Lower leg skin (tissue), 4 donors: ENCODE results near the gene XK. TPM values are rescaled to one million over a fixed set of nuclear protein-coding genes. Genes with fewer than 3 reads are reported as not detected.

Experiments
- DNase-seq, 2 donors: peaks; one replicate each; pipeline ENCODE4 v3.0.0-alpha.2; 2019; ENCODE audit warnings: low spot score in 2 of 2
- H3K4me3 ChIP-seq: fragments of 200-600 bp; sonication (generic); 2 replicates; pipeline ENCODE4 v1.5.1; 2017; ENCODE audit warnings: mild to moderate bottlenecking, low read depth; ENCODE audit not compliant: poor library complexity, severe bottlenecking
- POLR2A ChIP-seq, 2 donors: fragments of 450-650 bp; IDR thresholded peaks; one replicate each; pipeline ENCODE4 v1.6.1; 2016 to 2017; ENCODE audit warnings: antibody characterized with exemption in 2 of 2, mild to moderate bottlenecking in 1 of 2, moderate library complexity in 1 of 2
- WGBS, 2 donors: methylation state at CpG; one replicate each; pipeline ENCODE4 v1.1.5; 2018; 5-methylcytosine and 5-hydroxymethylcytosine counted together
- intact Hi-C: fragments of 100-400 bp; cut with DNase I; formaldehyde crosslinking; loops from one replicate; pipeline ENCODE4 v1.15.0; 2023; ENCODE audit warnings: low total_unique reads
- total RNA-seq, 4 donors: library from RNA; depleted of rRNA; stranded (reverse); fragments of >200 nt; gene quantifications; one replicate each; pipeline ENCODE4 v1.1.0, GENCODE V29; 2016
- TF ChIP-seq, protein P1 (sequence below), 3 donors: fragments of 450-650 bp; IDR thresholded peaks; one replicate each; pipeline ENCODE4 v1.5.1; 2016; ENCODE audit warnings: antibody characterized with exemption in 3 of 3, mild to moderate bottlenecking in 3 of 3, moderate library complexity in 2 of 3

Gene XK
- total RNA-seq, 4 donors from 2014 or later = 1.1 to 2.5 (median 1.6) TPM

DNA sequence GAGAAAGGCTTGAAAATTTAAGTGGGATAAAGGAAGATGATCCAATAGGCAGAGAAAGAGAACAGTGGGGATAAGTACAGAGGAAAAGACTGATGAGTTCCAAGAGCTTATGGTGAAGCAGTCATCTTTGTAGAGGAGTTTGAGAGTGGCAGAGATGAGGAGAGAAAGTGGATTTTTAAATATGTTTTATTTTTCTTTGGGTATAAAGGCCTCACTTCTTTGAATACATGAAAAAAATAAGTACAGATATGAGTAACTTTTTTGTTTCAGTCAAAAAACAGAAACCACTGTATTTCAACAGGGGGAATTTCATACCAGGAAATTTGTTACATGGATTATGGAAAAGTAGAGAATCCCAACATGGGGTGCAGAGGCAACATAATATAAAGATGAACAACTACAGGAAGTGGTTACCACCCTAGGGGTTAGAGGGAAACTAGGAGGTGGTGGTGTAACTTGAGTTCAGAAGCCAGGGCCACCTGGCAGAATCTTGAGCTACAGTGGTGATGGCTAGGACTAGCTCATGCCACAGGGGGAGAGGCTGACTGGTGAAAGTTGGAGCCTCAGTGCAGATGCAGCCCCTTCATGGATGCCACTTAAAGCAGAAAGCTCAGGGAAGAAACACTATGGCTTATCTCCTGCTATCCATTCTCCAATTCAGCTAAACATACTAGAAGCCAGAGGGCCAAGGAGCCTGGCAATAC lies 90.8 kb downstream of the XK start:
- no peak for DNase-seq
- intact Hi-C loops = no loop called here
- no peak overlapping the region for H3K4me3 ChIP-seq
- TF ChIP-seq POLR2A (IDR thresholded peaks at IDR 0.05) = no peak
- TF ChIP-seq, protein P1, sequence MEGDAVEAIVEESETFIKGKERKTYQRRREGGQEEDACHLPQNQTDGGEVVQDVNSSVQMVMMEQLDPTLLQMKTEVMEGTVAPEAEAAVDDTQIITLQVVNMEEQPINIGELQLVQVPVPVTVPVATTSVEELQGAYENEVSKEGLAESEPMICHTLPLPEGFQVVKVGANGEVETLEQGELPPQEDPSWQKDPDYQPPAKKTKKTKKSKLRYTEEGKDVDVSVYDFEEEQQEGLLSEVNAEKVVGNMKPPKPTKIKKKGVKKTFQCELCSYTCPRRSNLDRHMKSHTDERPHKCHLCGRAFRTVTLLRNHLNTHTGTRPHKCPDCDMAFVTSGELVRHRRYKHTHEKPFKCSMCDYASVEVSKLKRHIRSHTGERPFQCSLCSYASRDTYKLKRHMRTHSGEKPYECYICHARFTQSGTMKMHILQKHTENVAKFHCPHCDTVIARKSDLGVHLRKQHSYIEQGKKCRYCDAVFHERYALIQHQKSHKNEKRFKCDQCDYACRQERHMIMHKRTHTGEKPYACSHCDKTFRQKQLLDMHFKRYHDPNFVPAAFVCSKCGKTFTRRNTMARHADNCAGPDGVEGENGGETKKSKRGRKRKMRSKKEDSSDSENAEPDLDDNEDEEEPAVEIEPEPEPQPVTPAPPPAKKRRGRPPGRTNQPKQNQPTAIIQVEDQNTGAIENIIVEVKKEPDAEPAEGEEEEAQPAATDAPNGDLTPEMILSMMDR (IDR thresholded peaks at IDR 0.05) = no peak

DNA sequence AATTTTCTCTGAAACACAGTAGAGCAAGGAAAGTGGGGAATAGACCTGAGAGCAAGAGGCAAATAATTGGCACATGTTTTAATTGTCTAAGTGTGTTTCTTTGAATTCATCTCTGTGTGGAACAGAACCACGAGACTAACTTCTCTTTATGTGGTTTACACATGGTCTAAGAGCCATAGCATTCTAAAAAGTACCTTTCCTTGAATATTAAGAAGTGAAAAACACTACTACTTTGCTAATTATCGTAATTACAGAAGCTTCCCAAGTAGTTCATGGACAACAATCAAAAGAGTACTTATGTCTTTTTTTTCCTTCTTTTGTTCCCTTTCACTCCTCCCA lies 91.4 kb downstream of the XK start:
- DNase-seq = no peak
- no peak overlapping the region for H3K4me3 ChIP-seq
- intact Hi-C loops = no loop called here
- TF ChIP-seq POLR2A (IDR thresholded peaks at IDR 0.05) = no peak
- TF ChIP-seq, protein P1 (IDR thresholded peaks at IDR 0.05) = no peak
- WGBS, 2 donors = 54 to 79% methylated on average over 2 of the region's 2 CpGs

DNA sequence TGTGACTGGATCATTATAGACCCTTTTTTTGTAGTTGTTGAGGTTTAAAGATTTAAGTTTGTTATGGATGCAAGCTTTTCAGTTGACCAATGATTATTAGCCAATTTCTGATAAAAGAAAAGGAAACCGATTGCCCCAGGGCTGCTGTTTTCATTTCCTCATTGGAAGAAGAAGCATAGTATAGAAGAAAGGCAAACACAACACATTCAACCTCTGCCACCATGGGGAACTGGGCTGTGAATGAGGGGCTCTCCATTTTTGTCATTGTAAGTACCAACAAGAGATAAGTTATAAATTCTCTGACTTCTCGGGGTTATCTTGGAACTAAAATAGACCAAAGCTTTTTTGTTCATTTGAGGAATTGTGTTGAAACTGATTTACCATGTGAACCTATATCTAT lies 94.3 kb downstream of the XK start, which contains the start of gene CYBB:
Gene CYBB (plus strand): TSS at position 203 of the 400 bp plus-strand sequence. CDS start 19 bp downstream, at position 222.
- WGBS, 2 donors = 82 to 90% methylated on average over 2 of the region's 2 CpGs
- intact Hi-C loops = no loop called here
- no peak for DNase-seq
- TF ChIP-seq POLR2A (IDR thresholded peaks at IDR 0.05) = no peak
- TF ChIP-seq, protein P1 (IDR thresholded peaks at IDR 0.05) = no peak
- no peak within 1 kb of the TSS for H3K4me3 ChIP-seq

DNA sequence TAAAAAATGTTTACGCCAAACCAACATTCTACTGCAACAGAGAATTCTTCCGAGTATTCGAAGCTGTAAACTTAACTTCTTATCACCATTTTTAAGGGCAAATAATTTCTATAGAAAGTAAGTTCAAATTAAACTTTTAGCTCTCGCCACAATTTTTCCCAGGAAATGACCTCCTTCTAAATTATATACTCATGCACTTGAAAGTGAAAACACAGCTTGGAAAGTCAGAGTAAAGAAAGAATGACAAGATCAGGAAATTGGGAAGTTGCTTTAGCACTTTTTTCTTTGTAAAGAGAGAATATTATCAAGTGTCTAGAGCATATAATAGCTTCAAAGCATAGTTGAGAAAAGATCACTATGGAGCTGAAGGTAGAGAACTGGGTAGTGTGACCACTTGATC lies 95.5 kb downstream of the XK start:
- no peak for DNase-seq
- intact Hi-C loops = no loop called here
- no peak overlapping the region for H3K4me3 ChIP-seq
- no peak for TF ChIP-seq POLR2A (IDR thresholded peaks at IDR 0.05)
- TF ChIP-seq, protein P1 (IDR thresholded peaks at IDR 0.05) = no peak
- 84 to 88% methylated on average over 4 of the region's 4 CpGs for WGBS, 2 donors

Other genes with a start within 250 kb of the XK start
- 1 to 10 TPM in 3 of 4 donors, under 1 TPM in 1; 0.93 to 2.4 (median 1.7) TPM for gene LANCL3, start 114.1 kb upstream of the XK start, total RNA-seq
- gene CYBB, start 94.3 kb downstream of the XK start, total RNA-seq = 1 to 10 TPM; 2.6 to 5.8 (median 3.3) TPM
- gene DYNLT3, start 161.8 kb downstream of the XK start, total RNA-seq = 10 to 100 TPM in 2 of 4 donors, 1 to 10 TPM in 2; 4.1 to 15.5 (median 8.6) TPM